HPDE6-E6E7 (cell line): ENCODE data around the gene CAMK2N1.
"Not testable (repeated sequence)": the region's sequence is repeated elsewhere in the genome, so short reads cannot be mapped to it uniquely, and the experiment has no call there.

Source experiments
- DNase-seq: peaks from one replicate; pipeline ENCODE4 v3.0.0; 2011; ENCODE audit warnings: missing footprints; ENCODE audit errors: extremely low spot score

The CAMK2N1 gene

GRCh38 chr1:20496725-20497383 lies 10.8 kb upstream of the CAMK2N1 start:
- not testable (repeated sequence) for DNase-seq

- DNase-seq, result peak; percentile 88
These were observed 10.2 kb upstream of the CAMK2N1 start for GRCh38 chr1:20496241-20496661.

- DNase-seq, result no peak
These were observed 9.7 kb upstream of the CAMK2N1 start for GRCh38 chr1:20495661-20496060.

GRCh38 chr1:20494609-20495311 lies 8.8 kb upstream of the CAMK2N1 start:
- no peak for DNase-seq

GRCh38 chr1:20493839-20494608 lies 8.0 kb upstream of the CAMK2N1 start:
- peak; percentile 72 for DNase-seq

GRCh38 chr1:20493309-20493708 lies 7.3 kb upstream of the CAMK2N1 start:
- no peak for DNase-seq

- no peak for DNase-seq
These were observed 6.7 kb upstream of the CAMK2N1 start for GRCh38 chr1:20492751-20493150.

GRCh38 chr1:20491866-20492265 lies 5.9 kb upstream of the CAMK2N1 start:
- DNase-seq, result no peak

- no peak for DNase-seq
These were observed 5.2 kb upstream of the CAMK2N1 start for GRCh38 chr1:20491178-20491577.

- DNase-seq, result no peak
These were observed 1.2 kb upstream of the CAMK2N1 start for GRCh38 chr1:20487236-20487590.

- DNase-seq, result no peak
These were observed 636 bp upstream of the CAMK2N1 start for GRCh38 chr1:20486457-20487235.

- DNase-seq, result no peak
These were observed 1.2 kb downstream of the CAMK2N1 start for GRCh38 chr1:20484519-20485462.

- DNase-seq, result no peak
These were observed 2.0 kb downstream of the CAMK2N1 start for GRCh38 chr1:20483833-20484518.

GRCh38 chr1:20483098-20483832 lies 2.7 kb downstream of the CAMK2N1 start:
- DNase-seq, result no peak

- no peak for DNase-seq
These were observed 4.1 kb downstream of the CAMK2N1 start for GRCh38 chr1:20481643-20482498.

GRCh38 chr1:20480951-20481617 lies 4.9 kb downstream of the CAMK2N1 start:
- DNase-seq, result no peak

- no peak for DNase-seq
These were observed 5.6 kb downstream of the CAMK2N1 start for GRCh38 chr1:20480243-20480944.
